Panc1 (cell line): Measurements from ENCODE around the gene PRDM5.

Source experiments
- CTCF ChIP-seq: fragments of 450-650 bp; IDR thresholded peaks from 2 replicates; pipeline ENCODE4 v1.5.1; 2017; ENCODE audit warnings: mild to moderate bottlenecking
- POLR2AphosphoS5 ChIP-seq: IDR thresholded peaks from 2 replicates; pipeline ENCODE4 v1.6.1; 2012; ENCODE audit warnings: mild to moderate bottlenecking, low read depth, low read length, moderate library complexity

GRCh38 chr4:120886191-120886590, 36.3 kb downstream of the PRDM5 start:
- TF ChIP-seq CTCF (no peak), POLR2AphosphoS5 (no peak)
